SK-N-SH treated with all-trans-retinoic acid at 6 μM for 48 hours (cell line): ENCODE data around the gene AUTS2.

ENCODE experiments used
- CSDC2 ChIP-seq: fragments of 250-450 bp; sonication (Bioruptor Pico); IDR thresholded peaks from 2 replicates; pipeline ENCODE4 v1.5.0; 2020; ENCODE audit warnings: mild to moderate bottlenecking, moderate library complexity
- ESRRG ChIP-seq: fragments of 250-450 bp; sonication (Bioruptor Pico); IDR thresholded peaks from 2 replicates; pipeline ENCODE4 v1.6.1; 2021; ENCODE audit warnings: mild to moderate bottlenecking
- OSR1 ChIP-seq: fragments of 250-450 bp; sonication (Bioruptor Pico); IDR thresholded peaks from 2 replicates; pipeline ENCODE4 v1.8.0; 2022; ENCODE audit warnings: moderate library complexity, mild to moderate bottlenecking, inconsistent platforms
- PPARA ChIP-seq: fragments of 250-450 bp; sonication (Bioruptor Pico); IDR thresholded peaks from 2 replicates; pipeline ENCODE4 v1.5.0; 2020; ENCODE audit warnings: mild to moderate bottlenecking, borderline replicate concordance
- ZNF8 ChIP-seq: fragments of 450-650 bp; formaldehyde crosslinking; IDR thresholded peaks from 2 replicates; pipeline ENCODE4 v1.5.0; 2020; ENCODE audit warnings: mild to moderate bottlenecking, moderate library complexity
- TF ChIP-seq, protein P1 (sequence below): fragments of 250-450 bp; sonication (Bioruptor Pico); IDR thresholded peaks from 2 replicates; pipeline ENCODE4 v1.5.1; 2020; ENCODE audit warnings: low read depth, mild to moderate bottlenecking, moderate library complexity
- TF ChIP-seq, protein P2 (sequence below): fragments of 250-450 bp; sonication (Bioruptor Pico); IDR thresholded peaks from 2 replicates; pipeline ENCODE4 v1.5.0; 2020; ENCODE audit warnings: mild to moderate bottlenecking, moderate library complexity
- TF ChIP-seq, protein P3 (sequence below): fragments of 250-450 bp; sonication (Bioruptor Pico); IDR thresholded peaks from 2 replicates; pipeline ENCODE4 v1.5.1; 2021; ENCODE audit warnings: mild to moderate bottlenecking, moderate library complexity

DNA sequence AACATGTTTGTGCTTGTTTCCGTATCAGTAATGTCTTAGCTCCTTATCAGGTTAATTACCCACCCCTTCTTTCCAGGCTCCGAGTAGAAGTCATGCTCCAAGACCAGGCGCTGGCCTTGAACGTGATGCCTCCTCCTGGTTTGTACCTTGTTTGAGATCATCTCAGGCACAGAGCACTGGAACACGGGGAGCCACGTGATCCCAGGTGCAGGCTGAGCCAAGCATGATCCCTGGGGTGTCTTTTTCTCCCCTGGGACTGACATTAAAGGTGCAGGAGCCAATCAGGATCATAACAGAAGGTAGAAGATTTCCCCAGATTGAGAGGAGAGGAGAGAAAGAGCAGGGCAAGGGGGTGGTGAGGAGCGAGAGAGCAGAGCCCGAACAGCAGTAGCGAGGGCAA is 907.6 kb downstream of the AUTS2 start:
- no peak for TF ChIP-seq OSR1
- TF ChIP-seq ESRRG (CRISPR knock-in tag) = no peak
- TF ChIP-seq, protein P1, sequence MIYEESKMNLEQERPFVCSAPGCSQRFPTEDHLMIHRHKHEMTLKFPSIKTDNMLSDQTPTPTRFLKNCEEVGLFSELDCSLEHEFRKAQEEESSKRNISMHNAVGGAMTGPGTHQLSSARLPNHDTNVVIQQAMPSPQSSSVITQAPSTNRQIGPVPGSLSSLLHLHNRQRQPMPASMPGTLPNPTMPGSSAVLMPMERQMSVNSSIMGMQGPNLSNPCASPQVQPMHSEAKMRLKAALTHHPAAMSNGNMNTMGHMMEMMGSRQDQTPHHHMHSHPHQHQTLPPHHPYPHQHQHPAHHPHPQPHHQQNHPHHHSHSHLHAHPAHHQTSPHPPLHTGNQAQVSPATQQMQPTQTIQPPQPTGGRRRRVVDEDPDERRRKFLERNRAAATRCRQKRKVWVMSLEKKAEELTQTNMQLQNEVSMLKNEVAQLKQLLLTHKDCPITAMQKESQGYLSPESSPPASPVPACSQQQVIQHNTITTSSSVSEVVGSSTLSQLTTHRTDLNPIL = no peak
- TF ChIP-seq PPARA = no peak
- TF ChIP-seq CSDC2 (CRISPR knock-in tag) = no peak
- TF ChIP-seq, protein P2, sequence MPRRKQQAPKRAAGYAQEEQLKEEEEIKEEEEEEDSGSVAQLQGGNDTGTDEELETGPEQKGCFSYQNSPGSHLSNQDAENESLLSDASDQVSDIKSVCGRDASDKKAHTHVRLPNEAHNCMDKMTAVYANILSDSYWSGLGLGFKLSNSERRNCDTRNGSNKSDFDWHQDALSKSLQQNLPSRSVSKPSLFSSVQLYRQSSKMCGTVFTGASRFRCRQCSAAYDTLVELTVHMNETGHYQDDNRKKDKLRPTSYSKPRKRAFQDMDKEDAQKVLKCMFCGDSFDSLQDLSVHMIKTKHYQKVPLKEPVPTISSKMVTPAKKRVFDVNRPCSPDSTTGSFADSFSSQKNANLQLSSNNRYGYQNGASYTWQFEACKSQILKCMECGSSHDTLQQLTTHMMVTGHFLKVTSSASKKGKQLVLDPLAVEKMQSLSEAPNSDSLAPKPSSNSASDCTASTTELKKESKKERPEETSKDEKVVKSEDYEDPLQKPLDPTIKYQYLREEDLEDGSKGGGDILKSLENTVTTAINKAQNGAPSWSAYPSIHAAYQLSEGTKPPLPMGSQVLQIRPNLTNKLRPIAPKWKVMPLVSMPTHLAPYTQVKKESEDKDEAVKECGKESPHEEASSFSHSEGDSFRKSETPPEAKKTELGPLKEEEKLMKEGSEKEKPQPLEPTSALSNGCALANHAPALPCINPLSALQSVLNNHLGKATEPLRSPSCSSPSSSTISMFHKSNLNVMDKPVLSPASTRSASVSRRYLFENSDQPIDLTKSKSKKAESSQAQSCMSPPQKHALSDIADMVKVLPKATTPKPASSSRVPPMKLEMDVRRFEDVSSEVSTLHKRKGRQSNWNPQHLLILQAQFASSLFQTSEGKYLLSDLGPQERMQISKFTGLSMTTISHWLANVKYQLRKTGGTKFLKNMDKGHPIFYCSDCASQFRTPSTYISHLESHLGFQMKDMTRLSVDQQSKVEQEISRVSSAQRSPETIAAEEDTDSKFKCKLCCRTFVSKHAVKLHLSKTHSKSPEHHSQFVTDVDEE (CRISPR knock-in tag) = no peak
- no peak for TF ChIP-seq ZNF8 (CRISPR knock-in tag)
- TF ChIP-seq, protein P3, sequence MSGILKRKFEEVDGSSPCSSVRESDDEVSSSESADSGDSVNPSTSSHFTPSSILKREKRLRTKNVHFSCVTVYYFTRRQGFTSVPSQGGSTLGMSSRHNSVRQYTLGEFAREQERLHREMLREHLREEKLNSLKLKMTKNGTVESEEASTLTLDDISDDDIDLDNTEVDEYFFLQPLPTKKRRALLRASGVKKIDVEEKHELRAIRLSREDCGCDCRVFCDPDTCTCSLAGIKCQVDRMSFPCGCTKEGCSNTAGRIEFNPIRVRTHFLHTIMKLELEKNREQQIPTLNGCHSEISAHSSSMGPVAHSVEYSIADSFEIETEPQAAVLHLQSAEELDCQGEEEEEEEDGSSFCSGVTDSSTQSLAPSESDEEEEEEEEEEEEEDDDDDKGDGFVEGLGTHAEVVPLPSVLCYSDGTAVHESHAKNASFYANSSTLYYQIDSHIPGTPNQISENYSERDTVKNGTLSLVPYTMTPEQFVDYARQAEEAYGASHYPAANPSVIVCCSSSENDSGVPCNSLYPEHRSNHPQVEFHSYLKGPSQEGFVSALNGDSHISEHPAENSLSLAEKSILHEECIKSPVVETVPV (CRISPR knock-in tag) = no peak
